NCI-H187 (cell line): ENCODE results near the gene KBTBD6.
"Not testable (repeated sequence)": the region's sequence is repeated elsewhere in the genome, so short reads cannot be mapped to it uniquely, and the experiment has no call there.

Experiments
- DNase-seq, 2 experiments: peaks; one replicate each; lab custom pipeline; 2025; lab: John Stamatoyannopoulos, UW

Gene KBTBD6, protein sequence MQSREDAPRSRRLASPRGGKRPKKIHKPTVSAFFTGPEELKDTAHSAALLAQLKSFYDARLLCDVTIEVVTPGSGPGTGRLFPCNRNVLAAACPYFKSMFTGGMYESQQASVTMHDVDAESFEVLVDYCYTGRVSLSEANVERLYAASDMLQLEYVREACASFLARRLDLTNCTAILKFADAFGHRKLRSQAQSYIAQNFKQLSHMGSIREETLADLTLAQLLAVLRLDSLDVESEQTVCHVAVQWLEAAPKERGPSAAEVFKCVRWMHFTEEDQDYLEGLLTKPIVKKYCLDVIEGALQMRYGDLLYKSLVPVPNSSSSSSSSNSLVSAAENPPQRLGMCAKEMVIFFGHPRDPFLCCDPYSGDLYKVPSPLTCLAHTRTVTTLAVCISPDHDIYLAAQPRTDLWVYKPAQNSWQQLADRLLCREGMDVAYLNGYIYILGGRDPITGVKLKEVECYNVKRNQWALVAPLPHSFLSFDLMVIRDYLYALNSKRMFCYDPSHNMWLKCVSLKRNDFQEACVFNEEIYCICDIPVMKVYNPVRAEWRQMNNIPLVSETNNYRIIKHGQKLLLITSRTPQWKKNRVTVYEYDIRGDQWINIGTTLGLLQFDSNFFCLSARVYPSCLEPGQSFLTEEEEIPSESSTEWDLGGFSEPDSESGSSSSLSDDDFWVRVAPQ

DNA sequence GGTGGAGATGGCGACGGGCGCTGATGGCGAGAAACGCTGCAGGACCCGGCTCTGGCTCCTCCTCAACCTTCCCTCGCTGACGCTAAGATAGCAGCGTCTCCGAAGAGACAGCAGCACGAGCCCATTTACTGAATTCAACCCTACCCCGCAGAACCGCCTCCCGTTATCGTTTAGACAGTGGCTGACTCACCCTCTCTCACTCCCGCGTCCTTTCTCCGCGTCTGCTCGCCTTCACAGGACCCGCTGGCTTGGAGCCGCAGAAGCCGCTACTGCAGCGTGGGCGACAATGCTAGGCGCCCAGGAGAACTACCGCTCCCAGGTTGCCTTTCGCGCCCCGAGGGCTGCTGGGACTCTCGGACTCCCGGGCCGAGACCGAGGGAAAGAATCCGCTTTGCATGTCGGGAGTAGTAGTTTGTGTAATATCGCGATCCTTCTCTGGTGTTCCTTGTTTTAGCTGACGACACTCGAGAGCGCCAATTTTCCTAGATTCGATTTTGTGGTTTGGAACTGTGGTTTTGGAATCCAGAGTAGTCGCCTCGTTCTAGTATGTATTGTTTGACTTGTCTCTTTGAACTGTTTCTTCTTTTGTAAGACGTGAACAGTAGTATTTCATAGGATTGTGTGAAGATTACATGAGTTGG, at the start of gene KBTBD6:
KBTBD6 (minus strand) TSS at position 291 of the 641 bp plus-strand sequence. CDS start 291 bp downstream, outside the sequence.
- peak; percentile 83 to 87 for DNase-seq

GRCh38 chr13:41182231-41182630, 49.6 kb upstream of the KBTBD6 start:
- no peak for DNase-seq

DNA sequence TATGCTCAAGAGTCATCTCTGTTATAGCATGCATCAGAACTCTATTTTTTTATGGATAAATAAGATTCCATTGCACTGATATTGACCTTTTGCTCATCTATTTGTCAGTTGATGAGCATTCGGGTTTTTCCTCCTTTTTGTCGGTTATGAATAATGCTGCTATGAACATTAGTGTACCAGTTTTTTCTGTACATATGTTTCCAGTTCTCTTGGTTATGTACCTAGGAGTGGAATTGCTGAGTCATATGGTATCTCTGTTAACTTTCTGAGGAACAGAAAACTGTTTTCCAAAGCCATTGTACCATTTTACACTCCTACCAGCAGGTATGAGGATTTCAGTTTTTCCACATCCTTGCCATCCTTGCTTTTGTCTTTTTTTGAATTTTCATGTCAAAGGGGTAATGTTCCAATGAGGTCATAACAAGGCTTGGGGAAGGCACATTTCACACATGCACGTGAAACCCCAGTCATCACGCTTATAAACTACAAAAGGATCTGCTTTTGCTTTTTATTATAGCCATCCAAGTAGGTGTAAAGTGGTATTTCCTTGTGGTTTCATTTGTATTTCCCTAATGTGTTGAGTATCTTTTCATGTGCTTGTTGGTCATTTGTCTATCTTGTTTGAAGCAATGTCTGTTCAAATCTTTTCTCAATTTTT, 47.1 kb upstream of the KBTBD6 start:
- no peak for DNase-seq

DNA sequence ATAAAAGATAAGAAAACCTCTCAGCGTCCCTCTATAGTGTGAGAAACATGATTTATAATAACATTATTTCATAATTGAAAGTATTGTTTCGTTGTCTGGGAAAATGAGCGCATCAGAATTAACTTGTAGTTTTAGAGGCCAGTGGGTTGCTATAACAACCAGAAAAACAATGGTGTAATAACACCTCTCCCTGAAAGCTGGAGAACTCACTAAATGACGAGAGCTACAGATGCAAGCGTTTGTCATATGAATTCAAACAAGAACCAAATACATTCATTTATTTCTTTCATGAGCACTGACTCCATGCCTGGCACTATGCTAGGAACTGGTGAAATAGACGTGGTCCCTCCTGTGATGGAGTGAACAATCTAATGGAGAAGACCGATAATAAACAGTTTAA, 45.4 kb upstream of the KBTBD6 start:
- DNase-seq, result no peak

DNA sequence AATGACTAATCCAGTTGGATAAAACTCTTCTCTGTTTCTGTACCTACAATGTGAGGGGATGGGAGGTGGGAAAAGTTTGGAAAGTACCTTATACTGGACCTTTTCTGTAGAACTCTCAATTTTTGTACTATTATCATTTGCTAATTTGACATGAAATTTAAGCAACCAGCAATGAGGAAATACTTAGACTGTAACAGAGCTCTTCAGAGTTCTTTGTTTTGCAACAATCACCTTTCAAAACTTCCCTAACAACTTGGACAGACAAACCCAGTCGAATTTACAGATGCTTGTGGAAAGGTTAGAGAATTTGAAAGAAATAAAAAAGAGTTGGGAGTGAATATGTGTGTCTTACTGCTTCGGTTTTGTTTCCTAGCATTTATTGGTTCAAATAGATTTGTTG, 45.0 kb upstream of the KBTBD6 start:
- no peak for DNase-seq

- not testable (repeated sequence) for DNase-seq
Measured at GRCh38 chr13:41175576-41175975, 43.0 kb upstream of the KBTBD6 start.

- no peak for DNase-seq
Measured at GRCh38 chr13:41162151-41162550, 29.5 kb upstream of the KBTBD6 start.

- no peak for DNase-seq
Measured at GRCh38 chr13:41159174-41159573, 26.6 kb upstream of the KBTBD6 start.

GRCh38 chr13:41157048-41157717, 24.6 kb upstream of the KBTBD6 start:
- no peak for DNase-seq

- DNase-seq, result no peak
Measured at GRCh38 chr13:41156620-41157019, 24.0 kb upstream of the KBTBD6 start.

- DNase-seq, result no peak
Measured at GRCh38 chr13:41154042-41154441, 21.4 kb upstream of the KBTBD6 start.

- no peak for DNase-seq
Measured at GRCh38 chr13:41152005-41152404, 19.4 kb upstream of the KBTBD6 start.

DNA sequence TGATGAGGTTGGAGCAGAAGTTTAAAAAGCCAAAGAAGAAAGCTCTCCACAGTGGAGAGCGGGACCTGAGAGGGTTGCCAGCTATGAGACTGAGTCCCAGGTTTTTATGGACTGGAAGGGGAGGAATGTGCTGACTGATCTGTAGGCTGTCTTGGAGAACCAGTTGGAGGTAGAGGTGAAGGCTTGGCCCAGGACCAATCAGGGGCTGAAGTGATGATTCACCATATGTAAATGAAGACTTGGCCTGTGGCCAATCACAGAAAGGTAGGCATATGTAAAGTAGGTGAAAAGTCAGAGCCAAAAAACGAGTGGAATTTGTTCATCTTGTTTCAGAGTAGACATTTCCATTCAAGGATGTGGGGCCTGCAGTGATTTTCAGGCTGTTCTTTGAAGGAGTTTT, 17.5 kb upstream of the KBTBD6 start:
- DNase-seq, result no peak

DNA sequence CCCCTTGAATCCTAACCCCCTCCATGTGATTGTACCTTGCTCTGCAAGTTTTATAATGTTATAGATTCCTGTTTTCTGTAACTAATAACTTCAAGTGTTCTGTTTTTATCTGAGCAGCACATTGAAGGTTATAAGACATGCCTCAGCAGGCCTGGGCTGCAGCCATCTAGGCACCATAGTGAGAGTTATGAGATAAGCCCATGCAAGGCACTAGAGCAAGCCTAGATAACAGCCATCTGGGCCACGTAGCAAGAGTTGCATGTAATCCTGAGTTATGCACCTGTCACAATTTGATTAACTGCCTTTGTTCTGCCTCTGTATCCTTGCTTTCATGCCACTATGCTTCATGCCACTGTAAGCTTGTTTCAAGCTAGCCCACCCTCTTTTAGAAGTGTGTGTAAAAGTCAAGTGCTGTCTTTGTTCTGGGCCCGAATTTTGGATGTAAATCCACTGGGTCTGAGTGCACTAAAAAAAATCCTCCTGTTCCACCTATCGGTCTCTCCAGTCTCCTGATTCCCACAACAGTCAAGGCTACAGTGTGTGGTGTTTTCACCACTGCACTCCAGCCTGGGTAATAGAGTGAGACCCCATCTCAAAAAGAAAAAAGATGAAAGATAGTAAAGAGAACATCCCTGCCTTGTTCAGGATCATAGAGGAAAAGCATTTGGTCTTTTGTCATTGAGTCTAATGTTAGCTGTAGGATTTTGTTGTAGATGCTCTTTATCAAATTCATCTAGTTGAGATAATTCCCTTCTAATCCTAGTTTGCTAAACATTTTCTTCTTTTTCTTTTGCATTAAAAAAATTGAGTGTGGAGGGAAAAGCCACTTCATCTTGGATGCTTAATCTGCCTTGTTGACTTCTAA, 16.0 kb upstream of the KBTBD6 start:
- no peak for DNase-seq

DNA sequence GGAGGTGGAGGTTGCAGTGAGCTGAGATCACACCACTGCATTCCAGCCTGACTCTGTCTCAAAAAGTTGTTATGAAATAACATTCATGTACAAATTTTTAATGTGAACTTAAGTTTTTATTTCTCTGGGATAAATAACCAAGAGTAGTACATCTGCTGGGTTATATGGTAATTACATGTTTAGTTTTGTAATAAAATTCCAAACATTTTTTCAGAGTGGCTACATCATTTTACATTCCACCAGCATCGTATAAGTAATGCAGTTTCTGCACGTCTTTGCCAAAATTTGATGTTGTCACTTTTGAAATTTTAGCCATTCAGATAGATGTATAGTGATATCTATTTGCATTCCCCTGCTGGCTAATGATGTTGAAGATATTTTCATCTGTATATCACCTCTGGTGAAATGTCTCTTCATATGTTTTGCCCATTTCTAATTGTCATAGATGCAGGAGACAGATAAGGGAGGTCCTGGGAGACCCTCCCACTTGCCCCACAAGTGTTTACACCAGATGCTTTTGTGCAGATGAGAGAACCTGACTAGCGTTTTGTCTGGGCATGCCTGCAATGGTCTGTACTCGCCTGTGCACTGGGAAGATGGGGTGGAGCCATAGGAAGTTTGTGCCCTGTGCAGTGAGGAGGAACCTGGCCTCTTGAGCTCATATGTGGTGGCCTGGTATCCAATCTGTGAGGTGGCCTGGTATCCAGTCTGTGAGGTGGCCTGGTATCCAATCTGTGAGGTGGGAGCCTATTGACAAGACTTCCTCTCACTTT, 12.7 kb upstream of the KBTBD6 start:
- DNase-seq, result no peak

- DNase-seq, result no peak
Measured at GRCh38 chr13:41144576-41144975, 12.0 kb upstream of the KBTBD6 start.

DNA sequence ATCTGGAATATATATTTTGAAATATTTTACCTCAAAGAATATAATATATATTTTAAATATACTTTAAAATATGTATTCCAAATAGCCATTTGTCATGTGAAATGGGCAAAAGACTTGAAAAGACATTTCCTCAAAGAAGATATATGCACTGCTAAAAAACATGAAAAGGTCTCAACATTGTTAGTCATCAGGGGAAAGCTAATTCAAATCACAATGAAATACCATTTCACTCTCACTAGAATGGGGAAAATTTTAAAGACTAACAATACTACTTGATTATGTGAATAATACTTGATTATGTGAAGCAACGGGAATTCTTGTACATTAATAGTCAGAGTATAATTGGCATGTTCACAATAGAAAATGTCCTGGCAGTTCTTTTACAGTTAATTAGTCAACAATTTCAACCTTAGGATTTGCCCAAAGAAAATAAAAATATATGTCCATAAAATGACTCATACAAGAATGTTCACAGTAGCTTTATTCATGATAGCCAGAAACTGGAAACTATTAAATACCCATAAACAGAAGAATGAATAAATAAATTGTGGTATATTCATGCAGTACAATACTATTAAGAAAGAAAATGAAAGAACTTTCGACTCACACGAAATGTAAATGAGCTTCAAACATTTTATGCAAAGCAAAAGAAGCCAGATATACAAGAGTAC, 6.8 kb upstream of the KBTBD6 start:
- no peak for DNase-seq

GRCh38 chr13:41137951-41138350, 5.3 kb upstream of the KBTBD6 start:
- DNase-seq, result no peak

- no peak for DNase-seq
Measured at GRCh38 chr13:41137241-41137640, 4.6 kb upstream of the KBTBD6 start.
